Brain microvascular endothelial cell (primary cell): ENCODE results near the gene MDN1.
"Not testable (repeated sequence)": the region's sequence is repeated elsewhere in the genome, so short reads cannot be mapped to it uniquely, and the experiment has no call there.

ENCODE experiments used
- DNase-seq: peaks from one replicate; pipeline ENCODE4 v3.0.0-alpha.2; 2020
- H3K27ac ChIP-seq: fragments of 250-450 bp; sonication (Bioruptor Pico); 2 replicates; pipeline ENCODE4 v1.5.1; 2020; ENCODE audit warnings: mild to moderate bottlenecking, moderate library complexity
- H3K27me3 ChIP-seq: fragments of 250-450 bp; sonication (Bioruptor Pico); replicated peaks from 2 replicates; pipeline ENCODE4 v1.5.1; 2020; ENCODE audit warnings: mild to moderate bottlenecking
- H3K36me3 ChIP-seq: fragments of 250-450 bp; sonication (Bioruptor Pico); replicated peaks from 2 replicates; pipeline ENCODE4 v1.5.1; 2020; ENCODE audit warnings: mild to moderate bottlenecking
- H3K4me3 ChIP-seq: 2 replicates; pipeline ENCODE4 v1.5.1; 2011; ENCODE audit warnings: low read depth, mild to moderate bottlenecking, control low read depth, low read length, moderate library complexity
- in situ Hi-C: cut with HindIII; loops from 2 replicates; pipeline ENCODE4 v1.10.0; 2017; ENCODE audit warnings: low sequenced_read_pairs, low pct_ligation_motif_present
- TF ChIP-seq, protein P1 (sequence below): IDR thresholded peaks from 2 replicates; pipeline ENCODE4 v1.5.1; 2011; ENCODE audit warnings: low read depth, mild to moderate bottlenecking, moderate library complexity, low read length, control low read depth, inconsistent platforms; ENCODE audit errors: missing control alignments

The MDN1 gene

DNA sequence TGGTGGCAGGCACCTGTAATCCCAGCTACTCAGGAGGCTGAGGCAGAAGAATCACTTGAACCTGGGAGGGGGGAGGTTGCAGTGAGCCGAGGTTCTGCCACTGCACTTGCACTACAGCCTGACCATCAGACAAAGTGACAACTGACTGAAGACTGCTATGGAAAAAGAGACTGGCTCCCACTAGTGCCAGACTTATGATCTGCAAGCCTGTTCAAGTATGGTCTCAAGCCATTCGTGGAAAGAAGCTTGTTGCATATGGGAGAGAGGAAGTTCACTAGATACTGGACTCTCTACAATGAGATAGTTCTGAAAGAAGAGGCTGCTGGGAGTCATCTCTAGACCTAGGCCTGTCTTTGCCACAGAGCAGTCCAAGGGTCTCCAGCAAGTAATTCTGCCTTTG, 26.7 kb downstream of the MDN1 start:
- Histone ChIP-seq H3K4me3 (no peak overlapping the region), H3K36me3 (peaks cover 22% of the 10 kb centered on the region), H3K27me3 (no peaks in the 10 kb centered on the region), H3K27ac (no peak overlapping the region)
- TF ChIP-seq, protein P1, sequence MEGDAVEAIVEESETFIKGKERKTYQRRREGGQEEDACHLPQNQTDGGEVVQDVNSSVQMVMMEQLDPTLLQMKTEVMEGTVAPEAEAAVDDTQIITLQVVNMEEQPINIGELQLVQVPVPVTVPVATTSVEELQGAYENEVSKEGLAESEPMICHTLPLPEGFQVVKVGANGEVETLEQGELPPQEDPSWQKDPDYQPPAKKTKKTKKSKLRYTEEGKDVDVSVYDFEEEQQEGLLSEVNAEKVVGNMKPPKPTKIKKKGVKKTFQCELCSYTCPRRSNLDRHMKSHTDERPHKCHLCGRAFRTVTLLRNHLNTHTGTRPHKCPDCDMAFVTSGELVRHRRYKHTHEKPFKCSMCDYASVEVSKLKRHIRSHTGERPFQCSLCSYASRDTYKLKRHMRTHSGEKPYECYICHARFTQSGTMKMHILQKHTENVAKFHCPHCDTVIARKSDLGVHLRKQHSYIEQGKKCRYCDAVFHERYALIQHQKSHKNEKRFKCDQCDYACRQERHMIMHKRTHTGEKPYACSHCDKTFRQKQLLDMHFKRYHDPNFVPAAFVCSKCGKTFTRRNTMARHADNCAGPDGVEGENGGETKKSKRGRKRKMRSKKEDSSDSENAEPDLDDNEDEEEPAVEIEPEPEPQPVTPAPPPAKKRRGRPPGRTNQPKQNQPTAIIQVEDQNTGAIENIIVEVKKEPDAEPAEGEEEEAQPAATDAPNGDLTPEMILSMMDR, result peak; percentile 72
- DNase-seq, result peak; percentile 50
- in situ Hi-C loops, result no loop called here

DNA sequence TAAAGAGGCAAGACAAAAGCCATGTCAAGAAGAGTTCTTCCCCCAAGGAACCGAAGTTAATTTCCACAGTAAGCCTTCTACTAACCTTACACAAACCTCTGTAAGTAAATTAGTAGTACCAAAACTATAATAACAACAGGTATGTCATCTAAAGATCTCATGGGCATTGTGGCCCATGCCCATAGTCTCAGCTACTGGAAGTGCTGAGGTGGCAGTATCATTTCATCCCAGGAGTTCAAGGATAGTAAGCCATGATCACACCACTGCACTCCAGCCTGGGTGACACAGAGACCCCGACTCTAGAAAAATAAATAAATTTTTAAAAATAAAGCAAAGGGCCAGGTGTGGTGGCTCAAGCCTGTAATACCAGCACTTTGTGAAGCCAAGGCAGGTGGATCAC, 29.2 kb downstream of the MDN1 start:
- in situ Hi-C loops, result no loop called here
- Histone ChIP-seq H3K4me3 (no peak overlapping the region), H3K36me3 (peaks cover 33% of the 10 kb centered on the region), H3K27me3 (no peaks in the 10 kb centered on the region), H3K27ac (no peak overlapping the region)
- no peak for DNase-seq
- TF ChIP-seq, protein P1, result no peak

DNA sequence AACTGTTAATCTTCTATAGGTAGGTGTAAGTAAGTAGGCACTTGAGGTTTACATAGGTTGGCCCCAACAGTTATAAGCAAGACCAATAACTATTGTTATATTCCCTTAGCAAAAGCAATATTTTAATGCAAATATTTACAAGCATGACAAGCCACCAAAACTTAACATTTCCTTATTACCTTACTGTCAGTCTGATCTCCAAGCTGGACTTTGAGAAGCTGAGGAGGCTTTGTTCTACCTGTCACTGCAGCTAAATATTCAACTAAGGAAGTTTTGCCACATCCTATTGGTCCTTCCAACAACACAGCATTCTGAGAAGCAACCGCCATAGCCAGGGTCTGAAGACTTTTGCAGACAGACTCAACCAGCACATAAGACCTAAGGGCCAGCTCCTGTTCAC, 29.6 kb downstream of the MDN1 start:
- Histone ChIP-seq H3K27ac (no peak overlapping the region), H3K36me3 (peaks cover 33% of the 10 kb centered on the region), H3K4me3 (no peak overlapping the region), H3K27me3 (no peaks in the 10 kb centered on the region)
- in situ Hi-C loops, result no loop called here
- TF ChIP-seq, protein P1, result no peak
- DNase-seq, result no peak

DNA sequence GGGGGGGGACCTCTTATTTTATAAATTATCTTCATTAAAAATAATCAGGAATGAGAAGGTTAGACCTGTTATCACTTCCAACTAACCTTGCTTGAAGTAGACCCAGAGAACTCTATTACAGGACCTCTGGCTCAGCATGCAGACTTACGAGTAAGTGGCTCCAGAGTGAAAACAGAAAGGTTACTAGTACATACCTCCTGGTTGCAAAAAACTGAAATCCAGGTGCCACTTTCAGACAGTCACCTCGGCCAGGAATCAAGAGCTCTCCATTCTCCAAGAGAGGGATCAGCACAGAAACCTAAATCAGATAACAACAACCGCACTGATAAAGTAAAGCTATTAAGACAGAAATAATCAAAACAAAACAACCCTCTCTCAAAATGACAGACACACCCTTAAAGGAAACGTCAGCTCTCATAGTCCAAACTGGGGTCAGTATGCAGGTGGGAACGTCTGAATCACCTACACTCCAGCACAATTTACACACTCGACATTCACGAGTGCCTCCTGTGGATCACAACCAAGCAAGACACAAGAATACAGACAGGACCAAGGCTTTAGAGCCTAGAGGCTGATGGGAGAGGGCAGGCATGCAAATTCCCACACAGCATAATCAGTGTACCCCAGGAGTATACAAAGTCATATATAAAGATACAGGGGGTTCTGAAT, 31.8 kb downstream of the MDN1 start:
- TF ChIP-seq, protein P1, result no peak
- in situ Hi-C loops, result no loop called here
- Histone ChIP-seq H3K27ac (no peak overlapping the region), H3K36me3 (peaks cover 34% of the 10 kb centered on the region), H3K4me3 (no peak overlapping the region), H3K27me3 (no peaks in the 10 kb centered on the region)
- no peak for DNase-seq

DNA sequence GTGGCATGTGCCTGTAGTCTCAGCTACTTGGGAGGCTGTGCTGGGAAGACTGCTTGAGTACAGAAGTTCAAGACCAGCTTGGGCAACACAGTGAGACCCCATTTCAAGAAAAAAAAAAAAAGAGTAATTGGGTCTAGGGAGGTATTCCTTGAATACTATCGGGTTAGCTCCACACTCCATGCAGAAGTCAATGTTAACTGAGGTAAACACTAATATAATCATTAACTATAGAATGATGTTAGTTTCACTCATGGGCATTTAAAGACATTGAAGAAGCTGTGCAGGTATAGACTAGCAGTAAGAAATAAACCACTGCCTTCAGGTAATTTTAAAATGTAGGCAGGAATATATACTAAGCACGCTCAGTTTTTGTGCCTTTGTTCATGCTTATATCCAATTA, 32.6 kb downstream of the MDN1 start:
- TF ChIP-seq, protein P1, result no peak
- Histone ChIP-seq H3K4me3 (no peak overlapping the region), H3K36me3 (peaks cover 39% of the 10 kb centered on the region), H3K27ac (no peak overlapping the region), H3K27me3 (no peaks in the 10 kb centered on the region)
- in situ Hi-C loops, result no loop called here
- no peak for DNase-seq

DNA sequence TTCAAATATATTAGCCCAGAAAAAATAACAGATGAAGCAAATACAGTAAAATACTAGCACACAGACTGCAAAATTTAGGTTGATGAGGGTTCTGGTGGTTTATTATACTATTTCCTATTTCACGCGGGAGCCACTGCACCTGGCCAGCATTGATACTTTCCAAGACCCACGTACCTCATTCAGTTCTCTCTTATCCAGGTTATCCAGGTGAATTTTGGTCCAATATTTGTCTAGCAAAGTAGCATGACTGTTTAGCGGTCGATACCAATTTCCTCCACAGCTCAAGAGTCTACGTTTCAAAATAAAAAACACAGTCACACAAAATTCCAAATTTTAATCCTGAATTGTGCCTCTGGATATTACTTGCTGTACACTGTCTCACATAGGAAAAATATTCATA, 34.8 kb downstream of the MDN1 start:
- TF ChIP-seq, protein P1, result no peak
- peaks cover 35% of the 10 kb centered on the region for H3K36me3 ChIP-seq
- no peak for DNase-seq
- no peak overlapping the region for H3K4me3 ChIP-seq
- in situ Hi-C loops, result no loop called here
- no peak overlapping the region for H3K27ac ChIP-seq
- no peaks in the 10 kb centered on the region for H3K27me3 ChIP-seq

DNA sequence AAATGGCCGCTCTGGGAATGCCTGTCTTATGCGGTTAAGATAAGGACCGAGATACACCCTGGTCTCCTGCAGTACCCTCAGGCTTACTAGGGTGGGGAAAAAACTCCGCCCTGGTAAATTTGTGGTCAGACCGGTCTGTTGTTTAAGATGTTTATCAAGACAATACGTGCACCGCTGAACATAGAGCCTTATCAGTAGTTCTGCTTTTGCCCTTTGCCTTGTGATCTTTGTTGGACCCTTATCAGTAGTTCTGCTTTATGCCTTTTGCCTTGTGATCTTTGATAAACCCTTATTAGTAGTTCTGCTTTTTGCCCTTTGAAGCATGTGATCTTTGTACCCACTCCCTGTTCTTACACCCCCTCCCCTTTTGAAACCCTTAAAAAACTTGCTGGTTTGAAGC, 36.3 kb downstream of the MDN1 start:
- H3K27ac ChIP-seq, H3K27me3 ChIP-seq, in situ Hi-C loops, H3K4me3 ChIP-seq, DNase-seq: not testable (repeated sequence)
- H3K36me3 ChIP-seq, result peaks cover 31% of the 10 kb centered on the region
